C4-2B (cell line): ENCODE data around the gene LMCD1.

Experiments used
- CTCF ChIP-seq: fragments of 450-650 bp; conservative IDR thresholded peaks from 2 replicates; pipeline ENCODE4 v1.5.1; 2017; ENCODE audit warnings: mild to moderate bottlenecking
- ZFX ChIP-seq: fragments of 450-650 bp; IDR thresholded peaks from 2 replicates; pipeline ENCODE4 v1.6.1; 2017

DNA sequence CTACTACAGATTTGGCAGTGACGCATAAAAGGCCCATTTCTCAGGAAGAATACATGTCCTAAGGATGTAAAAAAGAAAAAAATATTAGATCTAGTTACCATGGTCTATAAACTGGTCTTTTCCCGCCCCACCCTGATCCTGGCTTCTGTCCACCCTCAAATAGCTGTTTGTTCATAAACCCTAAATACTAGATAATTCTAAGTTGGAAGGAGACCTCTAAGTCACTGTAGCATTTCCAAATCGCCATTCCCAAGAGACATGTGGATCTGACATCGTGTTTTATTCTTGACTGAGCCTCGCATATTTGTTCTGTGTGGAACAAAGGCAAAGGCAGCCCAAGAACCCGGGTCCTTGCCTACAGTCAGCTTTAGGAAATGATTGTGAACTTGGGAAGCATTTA is 49.0 kb downstream of the LMCD1 start:
- TF ChIP-seq CTCF (no peak), ZFX (no peak)
